ENCODE results near the gene ZNF546. TPM values are rescaled to one million over a fixed set of nuclear protein-coding genes. Genes with fewer than 3 reads are reported as not detected.

Gene ZNF546
- total RNA-seq, 1 donor from 2014 or later, result 2.0 TPM

- TF ChIP-seq CTCF (IDR thresholded peaks at IDR 0.05), result no peak
- peaks cover 25% of the 10 kb centered on the region for H3K36me3 Mint-ChIP-seq (ENCODE audit: low read depth)
- no peak for DNase-seq (ENCODE audit: low spot score)
- H3K27me3 Mint-ChIP-seq (ENCODE audit: low read depth), result no peaks in the 10 kb centered on the region
- no peak overlapping the region for H3K4me3 Mint-ChIP-seq (ENCODE audit: unreplicated experiment)
- H3K27ac Mint-ChIP-seq (ENCODE audit: unreplicated experiment), result no peak overlapping the region
- peaks cover 44% of the 10 kb centered on the region for H3K9me3 Mint-ChIP-seq (ENCODE audit: low read depth)
- peaks cover 30% of the 10 kb centered on the region for H3K4me1 Mint-ChIP-seq (ENCODE audit: low read depth)
These were observed 56.6 kb downstream of the ZNF546 start for GRCh38 chr19:40053491-40053890.

- no peak for DNase-seq (ENCODE audit: low spot score)
- Mint-ChIP-seq H3K4me3 (ENCODE audit: unreplicated experiment) (peak overlapping the region; percentile 98), H3K9me3 (ENCODE audit: low read depth) (peaks cover 49% of the 10 kb centered on the region), H3K27me3 (ENCODE audit: low read depth) (no peaks in the 10 kb centered on the region), H3K4me1 (ENCODE audit: low read depth) (peaks cover 30% of the 10 kb centered on the region), H3K27ac (ENCODE audit: unreplicated experiment) (no peak overlapping the region), H3K36me3 (ENCODE audit: low read depth) (peaks cover 19% of the 10 kb centered on the region)
- no peak for TF ChIP-seq CTCF (IDR thresholded peaks at IDR 0.05)
These were observed 57.8 kb downstream of the ZNF546 start for GRCh38 chr19:40054632-40055031.

- no peak for TF ChIP-seq CTCF (IDR thresholded peaks at IDR 0.05)
- Mint-ChIP-seq H3K27ac (ENCODE audit: unreplicated experiment) (no peak overlapping the region), H3K4me3 (ENCODE audit: unreplicated experiment) (peak overlapping the region; percentile 98)
These were observed 58.2 kb downstream of the ZNF546 start for GRCh38 chr19:40055049-40055448.

GRCh38 chr19:40055832-40056504 is 59.1 kb downstream of the ZNF546 start, which contains the start of gene ZNF780B:
Gene ZNF780B (minus strand): TSS chr19:40056231. CDS start chr19:40050332, 5,899 bp downstream.
- no peak for DNase-seq (ENCODE audit: low spot score)
- Mint-ChIP-seq H3K4me1 (ENCODE audit: low read depth) (peaks cover 30% of the 10 kb centered on the region), H3K4me3 (ENCODE audit: unreplicated experiment) (peak within 1 kb of the TSS; percentile 98), H3K27ac (ENCODE audit: unreplicated experiment) (peak within 1 kb of the TSS; percentile 68), H3K27me3 (ENCODE audit: low read depth) (no peaks in the 10 kb centered on the region), H3K36me3 (ENCODE audit: low read depth) (peaks cover 16% of the 10 kb centered on the region), H3K9me3 (ENCODE audit: low read depth) (peaks cover 49% of the 10 kb centered on the region)
- no peak for TF ChIP-seq CTCF (IDR thresholded peaks at IDR 0.05)

More at GRCh38 chr19:40055049-40055448, 58.2 kb downstream of the ZNF546 start:
- DNase-seq (ENCODE audit: low spot score), result no peak
- Mint-ChIP-seq H3K4me1 (ENCODE audit: low read depth) (peaks cover 30% of the 10 kb centered on the region), H3K9me3 (ENCODE audit: low read depth) (peaks cover 52% of the 10 kb centered on the region), H3K27me3 (ENCODE audit: low read depth) (no peaks in the 10 kb centered on the region), H3K36me3 (ENCODE audit: low read depth) (peaks cover 22% of the 10 kb centered on the region)

DNA sequence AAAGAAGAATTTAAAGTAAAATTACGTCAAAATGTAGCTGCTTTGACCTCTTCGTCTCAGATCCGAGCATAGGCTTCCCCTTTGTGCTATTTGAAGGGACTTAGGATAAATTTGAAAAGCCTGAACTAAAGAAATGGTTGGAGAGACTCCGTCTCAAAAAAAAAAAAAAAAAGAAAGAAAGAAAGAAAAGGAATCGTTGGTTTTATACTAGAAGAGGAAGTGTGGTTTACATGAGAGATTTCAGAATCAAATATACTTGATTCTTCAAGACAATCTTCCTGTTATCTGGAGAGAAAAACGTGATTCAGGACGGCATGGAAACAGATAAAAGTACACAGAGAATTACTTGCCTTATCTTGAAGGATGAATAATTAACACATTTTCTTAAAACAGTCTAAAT is 59.6 kb downstream of the ZNF546 start:
- Mint-ChIP-seq H3K4me1 (ENCODE audit: low read depth) (peaks cover 30% of the 10 kb centered on the region), H3K27me3 (ENCODE audit: low read depth) (no peaks in the 10 kb centered on the region), H3K27ac (ENCODE audit: unreplicated experiment) (peak overlapping the region; percentile 68), H3K4me3 (ENCODE audit: unreplicated experiment) (peak overlapping the region; percentile 98), H3K36me3 (ENCODE audit: low read depth) (peaks cover 14% of the 10 kb centered on the region), H3K9me3 (ENCODE audit: low read depth) (peaks cover 50% of the 10 kb centered on the region)
- no peak for TF ChIP-seq CTCF (IDR thresholded peaks at IDR 0.05)
- no peak for DNase-seq (ENCODE audit: low spot score)

Measured in chondrocyte (in vitro differentiated cells).